Astrocyte (in vitro differentiated cells and primary cell): ENCODE results near the gene GREB1. TPM values are rescaled to one million over a fixed set of nuclear protein-coding genes. Genes with fewer than 3 reads are reported as not detected.

Experiments
- DNase-seq: peaks from one replicate; pipeline ENCODE4 v3.0.0-alpha.2; 2010; ENCODE audit warnings: low read depth
- FAIRE-seq: peaks from 2 replicates; lab custom pipeline; 2011; peaks lifted over from hg19 to GRCh38; lab: Jason Lieb, UNC
- H2AFZ ChIP-seq: 2 replicates; pipeline ENCODE4 v1.6.0; 2012; ENCODE audit warnings: low read depth, low read length, inconsistent platforms
- H3K27ac ChIP-seq: 2 replicates; pipeline ENCODE4 v1.5.1; 2011; ENCODE audit warnings: low read depth, low read length, inconsistent platforms
- H3K27me3 ChIP-seq: 2 replicates; pipeline ENCODE4 v1.6.0; 2011; ENCODE audit warnings: low read length, inconsistent platforms; ENCODE audit not compliant: insufficient read depth
- H3K36me3 ChIP-seq: 2 replicates; pipeline ENCODE4 v1.5.1; 2011; ENCODE audit warnings: low read length, inconsistent platforms; ENCODE audit not compliant: insufficient read depth
- H3K4me1 ChIP-seq: 2 replicates; pipeline ENCODE4 v1.5.1; 2011; ENCODE audit warnings: low read length, inconsistent platforms; ENCODE audit not compliant: insufficient read depth
- H3K4me2 ChIP-seq: 2 replicates; pipeline ENCODE4 v1.6.0; 2012; ENCODE audit warnings: low read length, inconsistent platforms
- H3K4me3 ChIP-seq: 2 replicates; pipeline ENCODE4 v1.5.1; 2011; ENCODE audit warnings: low read depth, mild to moderate bottlenecking, low read length, inconsistent platforms; ENCODE audit not compliant: insufficient read depth
- H3K79me2 ChIP-seq: 2 replicates; pipeline ENCODE4 v1.6.0; 2012; ENCODE audit warnings: mild to moderate bottlenecking, low read length, inconsistent platforms; ENCODE audit not compliant: insufficient read depth
- H3K9ac ChIP-seq: 2 replicates; pipeline ENCODE4 v1.6.0; 2012; ENCODE audit warnings: mild to moderate bottlenecking, low read length, inconsistent platforms
- H3K9me3 ChIP-seq: 2 replicates; pipeline ENCODE4 v1.5.1; 2012; ENCODE audit warnings: low read depth, mild to moderate bottlenecking, low read length, inconsistent platforms; ENCODE audit not compliant: insufficient read depth
- H4K20me1 ChIP-seq: 2 replicates; pipeline ENCODE4 v1.6.0; 2012; ENCODE audit warnings: low read length, inconsistent platforms; ENCODE audit not compliant: insufficient read depth
- H3K27ac Mint-ChIP-seq: one replicate; pipeline ENCODE4 v1.8.0; 2021; ENCODE audit warnings: mild to moderate bottlenecking, mixed read lengths; ENCODE audit not compliant: unreplicated experiment
- H3K27me3 Mint-ChIP-seq: one replicate; pipeline ENCODE4 v1.8.0; 2021; ENCODE audit warnings: low read depth, mixed read lengths; ENCODE audit not compliant: unreplicated experiment
- H3K36me3 Mint-ChIP-seq: one replicate; pipeline ENCODE4 v1.8.0; 2021; ENCODE audit warnings: low read depth, mixed read lengths; ENCODE audit not compliant: unreplicated experiment
- H3K4me1 Mint-ChIP-seq: one replicate; pipeline ENCODE4 v1.8.0; 2021; ENCODE audit warnings: low read depth, mixed read lengths; ENCODE audit not compliant: unreplicated experiment
- H3K4me3 Mint-ChIP-seq: one replicate; pipeline ENCODE4 v1.8.0; 2021; ENCODE audit warnings: mild to moderate bottlenecking, moderate library complexity, mixed read lengths; ENCODE audit not compliant: unreplicated experiment
- H3K9me3 Mint-ChIP-seq: one replicate; pipeline ENCODE4 v1.8.0; 2021; ENCODE audit warnings: mild to moderate bottlenecking, mixed read lengths; ENCODE audit not compliant: unreplicated experiment
- CTCF ChIP-seq: IDR thresholded peaks from 2 replicates; pipeline ENCODE4 v1.5.1; 2011; ENCODE audit warnings: low read depth, mild to moderate bottlenecking, inconsistent platforms, low read length, moderate library complexity; ENCODE audit not compliant: insufficient read depth
- EZH2 ChIP-seq: IDR thresholded peaks from 2 replicates; pipeline ENCODE4 v1.6.1; 2012; ENCODE audit warnings: mild to moderate bottlenecking, low read length, inconsistent platforms; ENCODE audit not compliant: insufficient read depth
- total RNA-seq: library from RNA; stranded (reverse); gene quantifications from 2 replicates; pipeline ENCODE4 v1.2.1, GENCODE V29; 2021

Gene GREB1
- total RNA-seq, 1 donor from 2014 or later, result 14.5 TPM

- Mint-ChIP-seq H3K4me1 (no peaks in the 10 kb centered on the region), H3K4me3 (no peak overlapping the region), H3K27me3 (peaks cover 4% of the 10 kb centered on the region), H3K27ac (no peak overlapping the region), H3K9me3 (peaks cover 7% of the 10 kb centered on the region), H3K36me3 (peaks cover 24% of the 10 kb centered on the region)
- TF ChIP-seq CTCF, result no peak
- TF ChIP-seq EZH2, result no peak
- Histone ChIP-seq H3K27ac (no peak overlapping the region), H3K27me3 (peaks cover under 1% of the 10 kb centered on the region), H3K36me3 (no peaks in the 10 kb centered on the region), H3K4me2 (no peak overlapping the region), H3K4me3 (no peak overlapping the region), H4K20me1 (no peaks in the 10 kb centered on the region), H3K79me2 (no peaks in the 10 kb centered on the region), H3K9ac (no peak overlapping the region), H3K9me3 (no peaks in the 10 kb centered on the region), H2AFZ (no peak overlapping the region), H3K4me1 (no peaks in the 10 kb centered on the region)
- DNase-seq (no peak), FAIRE-seq (no peak)
Observed at GRCh38 chr2:11630855-11631254, 97.0 kb downstream of the GREB1 start.

- DNase-seq, result no peak
- Mint-ChIP-seq H3K27ac (no peak overlapping the region), H3K27me3 (peaks cover 4% of the 10 kb centered on the region), H3K4me3 (no peak overlapping the region), H3K4me1 (no peaks in the 10 kb centered on the region), H3K9me3 (peaks cover 7% of the 10 kb centered on the region), H3K36me3 (peaks cover 21% of the 10 kb centered on the region)
- no peak overlapping the region for H2AFZ ChIP-seq
- TF ChIP-seq CTCF (no peak), EZH2 (no peak)
- H3K27me3 ChIP-seq, result peaks cover 2% of the 10 kb centered on the region
- H3K4me2 ChIP-seq, result no peak overlapping the region
- no peaks in the 10 kb centered on the region for H3K79me2 ChIP-seq
- no peaks in the 10 kb centered on the region for H3K36me3 ChIP-seq
- FAIRE-seq, result no peak
- H3K4me3 ChIP-seq, result no peak overlapping the region
- H4K20me1 ChIP-seq, result no peaks in the 10 kb centered on the region
- no peak overlapping the region for H3K27ac ChIP-seq
- no peaks in the 10 kb centered on the region for H3K9me3 ChIP-seq
- H3K9ac ChIP-seq, result no peak overlapping the region
- no peaks in the 10 kb centered on the region for H3K4me1 ChIP-seq
Observed at GRCh38 chr2:11631462-11631861, 97.6 kb downstream of the GREB1 start.

GRCh38 chr2:11633923-11634478 is 100.2 kb downstream of the GREB1 start:
- TF ChIP-seq CTCF (no peak), EZH2 (no peak)
- Histone ChIP-seq H2AFZ (no peak overlapping the region), H3K4me2 (no peak overlapping the region), H3K4me1 (no peaks in the 10 kb centered on the region), H3K9me3 (no peaks in the 10 kb centered on the region), H3K36me3 (no peaks in the 10 kb centered on the region), H4K20me1 (no peaks in the 10 kb centered on the region), H3K27ac (no peak overlapping the region), H3K9ac (no peak overlapping the region), H3K27me3 (peaks cover 2% of the 10 kb centered on the region), H3K4me3 (no peak overlapping the region), H3K79me2 (no peaks in the 10 kb centered on the region)
- H3K4me3 Mint-ChIP-seq, result no peak overlapping the region
- no peak for FAIRE-seq
- peaks cover 4% of the 10 kb centered on the region for H3K27me3 Mint-ChIP-seq
- no peaks in the 10 kb centered on the region for H3K4me1 Mint-ChIP-seq
- no peak for DNase-seq
- no peak overlapping the region for H3K27ac Mint-ChIP-seq
- peaks cover 12% of the 10 kb centered on the region for H3K36me3 Mint-ChIP-seq
- H3K9me3 Mint-ChIP-seq, result no peaks in the 10 kb centered on the region
